Skeletal muscle tissue (tissue), 4 donors: Measurements from ENCODE around the gene HYAL1. TPM values are rescaled to one million over a fixed set of nuclear protein-coding genes. Genes with fewer than 3 reads are reported as not detected.
"Not testable (repeated sequence)": the region's sequence is repeated elsewhere in the genome, so short reads cannot be mapped to it uniquely, and the experiment has no call there.

ENCODE experiments used
- H3K27ac ChIP-seq: one replicate; pipeline ENCODE4 v1.7.0; 2013; ENCODE audit warnings: mild to moderate bottlenecking, low read depth, low read length, inconsistent platforms
- H3K27me3 ChIP-seq, 3 donors: one replicate each; pipeline ENCODE4 v1.7.0; 2013; ENCODE audit warnings: low read length in 3 of 3; ENCODE audit not compliant: control insufficient read depth in 3 of 3, insufficient read depth in 3 of 3
- H3K36me3 ChIP-seq, 3 donors: one replicate each; pipeline ENCODE4 v1.7.0; 2013; ENCODE audit warnings: low read length in 3 of 3; ENCODE audit not compliant: control insufficient read depth in 3 of 3, insufficient read depth in 3 of 3
- H3K4me1 ChIP-seq, 3 donors: one replicate each; pipeline ENCODE4 v1.7.0; 2013; ENCODE audit warnings: low read length in 3 of 3, mild to moderate bottlenecking in 3 of 3; ENCODE audit not compliant: control insufficient read depth in 3 of 3, insufficient read depth in 3 of 3
- H3K4me3 ChIP-seq, 3 donors: one replicate each; pipeline ENCODE4 v1.7.0; 2013; ENCODE audit warnings: low read length in 3 of 3
- H3K9ac ChIP-seq, 3 donors: one replicate each; pipeline ENCODE4 v1.7.0; 2013; ENCODE audit warnings: low read length in 3 of 3, mild to moderate bottlenecking in 3 of 3, moderate library complexity in 2 of 3, low read depth in 1 of 3
- H3K9me3 ChIP-seq, 3 donors: one replicate each; pipeline ENCODE4 v1.7.0; 2013; ENCODE audit warnings: low read length in 3 of 3; ENCODE audit not compliant: control insufficient read depth in 3 of 3
- total RNA-seq: library from RNA; depleted of rRNA; stranded (reverse); fragments of >200 nt; gene quantifications from one replicate; pipeline ENCODE4 v1.2.3, GENCODE V29; 2014
- donor health status: Osteomylitis.

Gene HYAL1
- total RNA-seq, 1 donor from 2014 or later: 2.6 TPM

DNA sequence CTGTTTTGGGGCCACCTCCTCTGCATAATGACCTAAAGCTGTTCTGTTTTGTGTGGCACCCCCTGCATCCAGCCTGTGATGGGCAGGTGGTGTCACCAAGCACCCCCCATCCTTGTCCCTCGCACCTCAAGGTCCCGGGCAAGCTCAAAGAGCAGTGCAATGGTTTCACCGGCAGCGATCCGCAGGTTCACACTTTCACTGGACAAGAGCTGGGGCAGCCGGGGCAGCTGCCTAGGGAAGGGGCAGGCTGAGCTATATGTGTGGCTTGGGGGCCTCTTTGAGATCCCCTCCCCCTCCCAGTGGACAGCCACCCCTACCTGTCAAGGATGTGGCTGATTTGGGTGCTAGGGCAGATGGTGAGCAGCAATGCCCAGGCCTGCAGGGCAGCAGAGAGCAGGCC, 14.2 kb downstream of the HYAL1 start:
- Histone ChIP-seq H3K27me3 (no peaks in the 10 kb centered on the region), H3K9ac (no peak overlapping the region), H3K9me3 (no peaks in the 10 kb centered on the region), H3K4me3 (no peak overlapping the region), H3K4me1 (peaks cover 26 to 38% (median 32%) of the 10 kb centered on the region in 3 donors), H3K36me3 (peaks cover 38 to 46% (median 40%) of the 10 kb centered on the region in 3 donors), H3K27ac (no peak overlapping the region)

DNA sequence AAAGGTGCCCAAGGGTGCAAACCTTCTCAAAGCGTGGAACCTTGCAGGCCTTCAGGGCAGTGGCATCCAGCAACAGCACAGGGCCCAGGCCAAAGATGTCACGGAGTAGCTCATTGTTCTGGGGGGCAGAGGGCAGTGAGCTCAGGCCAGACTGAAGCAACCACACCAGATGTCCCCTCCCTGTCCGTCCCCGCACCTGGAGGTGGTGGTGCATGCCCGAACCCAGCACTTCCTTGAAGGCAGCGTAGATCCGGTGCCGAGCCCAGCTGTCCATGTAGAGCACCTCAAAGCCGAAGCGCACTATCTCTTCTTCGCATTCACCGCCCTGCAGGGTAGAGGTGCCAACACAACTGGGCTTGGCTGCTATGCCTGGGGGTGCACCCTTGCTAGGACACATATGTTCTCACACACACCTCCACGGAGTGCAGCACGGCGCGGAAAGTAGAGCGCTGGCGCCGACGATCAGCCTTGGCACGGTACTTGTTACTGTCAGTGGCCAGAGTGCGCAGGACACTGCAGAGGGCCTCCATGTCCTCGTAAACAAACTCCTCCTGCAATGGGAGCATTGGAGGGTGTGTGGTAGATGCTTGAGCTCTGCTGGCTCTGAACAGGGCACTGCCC, 14.9 kb downstream of the HYAL1 start:
- Histone ChIP-seq H3K27me3 (no peaks in the 10 kb centered on the region), H3K9ac (peak overlapping the region in 1 of 3 donors; percentile 25), H3K4me1 (peaks cover 23 to 36% (median 28%) of the 10 kb centered on the region in 3 donors), H3K36me3 (peaks cover 38 to 46% (median 40%) of the 10 kb centered on the region in 3 donors), H3K9me3 (no peaks in the 10 kb centered on the region), H3K4me3 (no peak overlapping the region), H3K27ac (no peak overlapping the region)

DNA sequence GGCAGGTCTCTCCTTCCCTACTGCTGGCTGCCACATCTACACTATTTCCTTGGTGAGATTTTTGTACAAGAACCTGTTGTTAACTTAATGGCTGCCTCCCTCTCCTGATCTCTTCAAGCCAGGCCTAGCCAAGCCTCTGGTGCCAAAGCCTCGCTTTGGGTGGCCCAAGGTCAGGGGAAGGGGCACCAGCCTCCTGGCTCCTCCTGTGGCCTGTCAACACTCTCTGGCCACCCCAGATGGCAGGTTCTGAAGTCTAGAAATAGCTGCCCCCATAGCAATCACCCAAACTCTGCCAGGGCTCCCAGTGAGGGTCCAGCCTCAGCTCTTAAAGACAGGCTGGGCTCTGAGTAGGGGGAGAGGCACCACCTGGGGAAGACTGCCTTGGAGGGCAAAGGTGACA, 16.1 kb downstream of the HYAL1 start:
- H3K4me1 ChIP-seq: peaks cover 13 to 26% (median 18%) of the 10 kb centered on the region in 3 donors
- H3K9ac ChIP-seq: peak overlapping the region in 1 of 3 donors; percentile 33
- no peak overlapping the region for H3K4me3 ChIP-seq
- no peaks in the 10 kb centered on the region for H3K9me3 ChIP-seq
- H3K27ac ChIP-seq: no peak overlapping the region
- peaks cover 38 to 46% (median 40%) of the 10 kb centered on the region in 3 donors for H3K36me3 ChIP-seq
- no peaks in the 10 kb centered on the region for H3K27me3 ChIP-seq

DNA sequence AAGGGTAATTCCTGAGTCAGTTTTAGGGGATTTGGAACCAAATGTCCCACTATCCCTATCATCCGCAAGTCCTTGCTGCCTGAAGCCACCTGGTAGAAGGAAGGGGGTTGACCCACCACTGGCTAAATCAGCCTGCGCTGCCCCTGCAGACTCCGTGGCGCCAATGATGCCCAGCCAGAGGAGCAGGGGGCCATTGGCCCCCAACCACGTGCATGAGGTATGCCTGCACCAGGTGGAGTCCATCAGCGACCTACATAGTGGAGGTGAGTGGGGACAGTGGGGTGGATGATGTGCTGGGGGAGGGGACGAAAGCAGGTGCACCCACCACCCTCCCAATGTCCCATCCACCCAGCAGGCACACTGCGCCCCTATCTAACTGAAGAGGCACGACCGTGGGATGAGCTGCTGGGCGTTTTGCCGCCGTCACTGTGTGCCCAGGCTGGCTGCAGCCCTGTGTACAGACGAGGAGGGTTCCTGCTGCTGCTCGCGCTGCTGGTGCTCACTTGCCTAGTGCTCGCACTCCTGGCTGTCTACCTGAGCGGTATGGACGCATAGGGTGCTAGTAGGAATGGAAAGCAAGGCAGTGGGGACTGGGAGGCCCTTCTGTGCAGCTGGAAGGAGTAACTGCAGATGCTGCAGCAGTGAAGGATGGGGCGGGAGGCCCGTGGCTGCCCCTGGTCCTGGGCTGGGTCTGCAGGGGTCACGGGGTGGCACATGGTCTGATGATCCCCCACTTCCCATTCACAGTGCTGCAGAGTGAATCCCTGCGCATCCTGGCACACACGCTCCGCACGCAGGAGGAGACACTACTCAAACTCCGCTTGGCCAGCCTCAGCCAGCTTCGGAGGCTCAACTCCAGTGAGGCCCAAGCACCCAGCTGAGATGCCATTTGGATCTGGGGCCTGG, 16.8 kb downstream of the HYAL1 start:
- H3K9ac ChIP-seq: peak overlapping the region in 1 of 3 donors; percentile 33
- peaks cover 11 to 23% (median 15%) of the 10 kb centered on the region in 3 donors for H3K4me1 ChIP-seq
- no peak overlapping the region for H3K27ac ChIP-seq
- no peak overlapping the region for H3K4me3 ChIP-seq
- no peaks in the 10 kb centered on the region for H3K27me3 ChIP-seq
- no peaks in the 10 kb centered on the region for H3K9me3 ChIP-seq
- peaks cover 38 to 46% (median 40%) of the 10 kb centered on the region in 3 donors for H3K36me3 ChIP-seq

DNA sequence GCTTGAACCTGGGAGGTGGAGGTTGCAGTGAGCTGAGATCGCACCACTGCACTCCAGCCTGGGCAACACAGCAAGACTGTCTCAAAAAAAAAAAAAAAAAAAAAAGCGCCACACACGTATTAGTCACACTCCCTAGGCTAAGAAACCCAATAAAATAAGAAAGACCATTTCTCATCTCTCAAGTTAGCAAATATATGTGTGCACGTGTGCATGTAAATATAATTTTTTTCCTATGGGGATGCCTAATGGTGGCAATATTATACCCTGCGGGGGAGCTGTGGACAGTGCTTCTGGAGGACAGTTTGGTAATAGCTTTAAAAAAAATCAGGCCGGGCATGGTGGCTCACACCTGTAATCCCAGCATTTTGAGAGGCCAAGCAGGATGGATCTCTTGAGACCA, 19.3 kb downstream of the HYAL1 start:
- H3K9ac ChIP-seq, H3K4me3 ChIP-seq, H3K9me3 ChIP-seq, H3K27ac ChIP-seq, H3K27me3 ChIP-seq: not testable (repeated sequence)
- peaks cover 25 to 31% (median 27%) of the 10 kb centered on the region in 3 donors for H3K36me3 ChIP-seq
- peaks cover 6 to 14% (median 10%) of the 10 kb centered on the region in 3 donors for H3K4me1 ChIP-seq

DNA sequence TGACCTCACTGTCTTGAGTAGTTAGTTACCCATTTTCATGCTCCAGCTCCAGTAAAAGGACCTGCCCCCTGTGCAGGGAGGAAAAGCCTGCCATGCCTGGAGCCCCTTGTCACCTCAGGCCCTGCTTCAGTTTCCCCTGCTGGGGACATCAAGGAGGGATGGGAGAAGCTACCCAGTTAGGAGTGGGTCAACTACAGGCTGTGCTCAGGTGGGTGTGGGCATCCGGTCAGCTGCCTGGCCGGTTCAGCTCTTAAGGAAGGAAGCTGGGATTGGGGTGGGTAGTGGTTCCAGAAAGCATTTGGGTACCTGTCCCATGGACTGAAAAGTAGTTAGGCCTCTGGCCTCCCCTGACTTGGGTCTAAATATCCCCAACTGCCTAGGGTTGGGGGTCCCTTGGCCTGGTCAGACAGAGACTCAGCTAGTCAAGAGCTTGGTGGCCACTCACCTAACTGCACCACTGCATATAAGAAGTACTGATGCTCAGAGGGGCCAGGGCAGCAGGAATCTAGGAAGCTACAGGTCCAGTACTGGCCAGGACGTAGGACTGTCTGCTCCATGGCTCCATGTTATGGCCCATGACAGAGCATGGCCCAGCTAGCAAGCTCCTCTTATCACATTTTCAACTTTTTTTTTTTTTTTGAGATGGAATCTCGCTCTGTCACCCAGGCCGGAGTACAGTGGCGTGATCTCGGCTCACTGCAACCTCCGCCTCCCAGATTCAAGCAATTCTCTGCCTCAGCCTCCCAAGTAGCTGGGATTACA, 23.9 kb downstream of the HYAL1 start:
- no peaks in the 10 kb centered on the region for H3K36me3 ChIP-seq
- H3K9ac ChIP-seq: peak overlapping the region; percentile 76 to 94 (median 86)
- peak overlapping the region; percentile 61 to 90 (median 74) for H3K4me3 ChIP-seq
- H3K4me1 ChIP-seq: peaks cover 11 to 23% (median 20%) of the 10 kb centered on the region in 3 donors
- no peaks in the 10 kb centered on the region for H3K9me3 ChIP-seq
- peak overlapping the region; percentile 93 for H3K27ac ChIP-seq
- peaks cover 0 to 7% (median 0%) of the 10 kb centered on the region in 3 donors for H3K27me3 ChIP-seq

DNA sequence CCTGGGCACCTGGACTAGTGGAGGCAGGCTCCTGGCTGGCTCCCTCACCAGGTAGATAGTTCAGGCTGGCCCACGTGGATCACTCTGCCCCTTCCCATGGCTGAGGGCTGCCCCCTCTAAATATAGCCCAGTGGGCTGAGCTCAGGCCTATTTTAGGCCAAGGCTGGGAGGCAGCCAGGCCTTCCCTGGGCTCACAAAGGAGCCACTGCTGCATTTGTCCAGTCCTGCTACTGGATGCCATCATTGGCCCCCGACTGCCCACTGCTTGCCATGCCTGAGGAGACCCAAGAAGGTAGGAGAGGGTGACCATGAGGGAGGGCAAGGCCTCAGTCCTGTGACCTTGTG, 24.5 kb downstream of the HYAL1 start, which contains the start of gene LSMEM2:
LSMEM2 (plus strand) TSS at position 208 of the 345 bp plus-strand sequence; CDS start at position 235, 27 bp downstream.
- no peaks in the 10 kb centered on the region for H3K9me3 ChIP-seq
- H3K36me3 ChIP-seq: no peaks in the 10 kb centered on the region
- H3K4me3 ChIP-seq: peak within 1 kb of the TSS; percentile 61 to 90 (median 74)
- peaks cover 0 to 8% (median 0%) of the 10 kb centered on the region in 3 donors for H3K27me3 ChIP-seq
- peak within 1 kb of the TSS; percentile 93 for H3K27ac ChIP-seq
- H3K9ac ChIP-seq: peak within 1 kb of the TSS; percentile 76 to 94 (median 86)
- H3K4me1 ChIP-seq: peaks cover 15 to 29% (median 23%) of the 10 kb centered on the region in 3 donors

DNA sequence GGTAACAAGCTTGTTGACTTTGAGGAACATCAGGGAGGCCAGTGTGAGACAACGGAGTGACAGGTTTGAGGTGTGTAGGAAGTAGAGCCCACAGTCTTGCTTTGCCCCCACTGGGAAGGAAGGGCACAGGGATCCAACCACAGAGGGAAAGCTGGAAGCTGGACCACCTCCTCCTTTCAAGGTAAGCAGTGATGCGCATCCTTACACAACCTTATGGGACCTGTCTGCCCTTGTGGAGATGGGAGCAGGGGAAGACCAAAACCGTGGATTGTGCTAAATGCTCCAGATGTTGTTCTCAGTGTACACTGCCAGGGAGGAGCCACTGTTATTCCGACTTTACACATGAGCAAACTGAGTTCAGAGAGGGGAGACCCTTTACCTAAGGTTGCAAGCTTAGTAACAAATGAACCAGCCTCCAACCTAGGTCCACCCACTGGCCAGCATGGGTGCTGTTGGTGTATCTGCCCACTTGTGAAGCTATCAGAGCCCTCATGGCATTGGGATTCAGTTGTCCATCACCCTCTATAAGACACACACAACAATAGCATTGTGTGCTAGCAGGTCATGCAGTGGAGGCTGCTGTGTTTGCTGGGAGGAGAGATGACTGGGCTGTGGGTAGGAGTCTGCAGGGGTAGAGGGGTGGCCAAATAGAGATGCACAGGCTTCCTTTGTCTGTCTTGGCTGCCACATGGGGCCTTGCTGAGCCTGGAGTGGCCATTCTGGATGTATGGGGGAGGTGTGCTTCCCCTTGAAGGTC, 25.1 kb downstream of the HYAL1 start:
- Histone ChIP-seq H3K4me1 (peaks cover 15 to 31% (median 26%) of the 10 kb centered on the region in 3 donors), H3K27ac (peak overlapping the region; percentile 93), H3K9me3 (no peaks in the 10 kb centered on the region), H3K9ac (peak overlapping the region; percentile 54 to 94 (median 86)), H3K36me3 (no peaks in the 10 kb centered on the region), H3K4me3 (peak overlapping the region in 2 of 3 donors; percentile 25 to 61), H3K27me3 (peaks cover 0 to 8% (median 0%) of the 10 kb centered on the region in 3 donors)

DNA sequence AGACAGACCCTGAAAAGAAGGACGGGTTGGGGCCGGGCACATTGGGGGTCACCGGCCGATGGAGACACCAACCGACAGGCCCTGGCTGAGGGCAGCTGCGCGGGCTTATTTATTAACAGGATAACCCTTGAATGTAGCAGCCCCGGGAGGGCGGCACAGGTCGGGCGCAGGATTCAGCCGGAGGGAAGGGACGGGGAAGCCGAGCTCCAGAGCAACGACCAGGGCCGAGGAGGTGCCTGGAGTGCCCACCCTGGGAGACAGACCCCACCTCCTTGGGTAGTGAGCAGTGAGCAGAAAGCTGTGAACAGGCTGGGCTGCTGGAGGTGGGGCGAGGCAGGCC, 26.6 kb downstream of the HYAL1 start:
- H3K4me1 ChIP-seq: peaks cover 20 to 35% (median 30%) of the 10 kb centered on the region in 3 donors
- H3K27ac ChIP-seq: no peak overlapping the region
- H3K9me3 ChIP-seq: no peaks in the 10 kb centered on the region
- H3K27me3 ChIP-seq: peaks cover 0 to 8% (median 0%) of the 10 kb centered on the region in 3 donors
- no peaks in the 10 kb centered on the region for H3K36me3 ChIP-seq
- no peak overlapping the region for H3K9ac ChIP-seq
- H3K4me3 ChIP-seq: no peak overlapping the region
